GM12873 (cell line): Measurements from ENCODE around the gene PCP4.

Experiments
- CTCF ChIP-seq: IDR thresholded peaks from 2 replicates; pipeline ENCODE4 v1.5.1; 2012; ENCODE audit warnings: low read depth, mild to moderate bottlenecking, moderate library complexity, low read length, control low read depth; ENCODE audit not compliant: insufficient read depth; ENCODE audit errors: missing control alignments

PCP4 gene

DNA sequence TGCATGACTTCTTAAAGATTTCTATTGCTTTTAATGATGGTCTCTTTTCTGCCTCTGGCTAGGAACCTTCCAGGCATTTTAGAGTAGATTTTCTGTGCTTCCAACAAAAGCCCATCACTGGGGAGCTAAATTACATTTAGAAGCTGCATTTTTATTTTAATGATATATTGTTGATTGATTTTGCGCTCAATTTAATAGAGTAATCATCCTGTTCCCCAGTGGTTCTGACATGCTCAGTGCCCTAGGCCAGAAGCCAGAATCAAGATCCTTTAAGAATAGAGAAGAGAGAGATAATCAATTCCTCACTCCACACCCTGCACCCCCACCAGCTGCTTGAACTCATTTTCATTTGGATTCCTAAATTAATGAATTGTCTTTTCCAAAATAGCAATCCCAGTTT, 97.8 kb downstream of the PCP4 start:
- no peak for TF ChIP-seq CTCF

GRCh38 chr21:39966786-39967185, 99.5 kb downstream of the PCP4 start:
- no peak for TF ChIP-seq CTCF

DNA sequence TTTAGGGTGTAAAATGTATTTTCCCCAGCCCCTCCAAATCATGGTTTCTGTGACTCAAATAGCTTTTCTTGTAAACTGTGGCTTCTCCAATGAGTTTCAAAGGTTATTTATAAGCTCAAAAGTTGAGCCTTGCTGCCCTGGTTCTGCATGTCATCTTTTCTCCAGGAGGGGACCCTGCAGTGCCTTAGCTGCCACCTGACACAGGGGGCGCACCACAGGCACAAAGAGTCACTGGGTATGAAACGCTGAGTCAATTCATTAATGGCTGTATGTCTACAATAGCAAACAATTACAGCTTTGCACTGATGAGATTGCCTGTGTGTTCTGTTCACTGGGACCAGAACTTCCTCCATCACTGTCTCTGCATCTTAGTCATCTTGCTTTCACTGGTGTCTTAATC, 100.8 kb downstream of the PCP4 start:
- TF ChIP-seq CTCF = no peak

- TF ChIP-seq CTCF = no peak
Observed at GRCh38 chr21:39969691-39970364, 102.6 kb downstream of the PCP4 start.

GRCh38 chr21:39971956-39972355, 104.7 kb downstream of the PCP4 start:
- no peak for TF ChIP-seq CTCF

GRCh38 chr21:39972471-39972870, 105.2 kb downstream of the PCP4 start:
- no peak for TF ChIP-seq CTCF

- TF ChIP-seq CTCF = no peak
Observed at GRCh38 chr21:39972976-39973770, 105.9 kb downstream of the PCP4 start.
